ENCODE data around the gene IQCH.

IQCH gene

GRCh38 chr15:67379530-67379929 lies 124.9 kb downstream of the IQCH start:
- no peaks in the 10 kb centered on the region for H3K36me3 Mint-ChIP-seq
- no peaks in the 10 kb centered on the region for H3K9me3 Mint-ChIP-seq (ENCODE audit: low read depth)
- H3K27me3 Mint-ChIP-seq = peaks cover 1% of the 10 kb centered on the region
- H3K4me1 Mint-ChIP-seq (ENCODE audit: low read depth) = no peaks in the 10 kb centered on the region
- no peak overlapping the region for H3K4me3 Mint-ChIP-seq
- H3K27ac Mint-ChIP-seq = no peak overlapping the region

DNA sequence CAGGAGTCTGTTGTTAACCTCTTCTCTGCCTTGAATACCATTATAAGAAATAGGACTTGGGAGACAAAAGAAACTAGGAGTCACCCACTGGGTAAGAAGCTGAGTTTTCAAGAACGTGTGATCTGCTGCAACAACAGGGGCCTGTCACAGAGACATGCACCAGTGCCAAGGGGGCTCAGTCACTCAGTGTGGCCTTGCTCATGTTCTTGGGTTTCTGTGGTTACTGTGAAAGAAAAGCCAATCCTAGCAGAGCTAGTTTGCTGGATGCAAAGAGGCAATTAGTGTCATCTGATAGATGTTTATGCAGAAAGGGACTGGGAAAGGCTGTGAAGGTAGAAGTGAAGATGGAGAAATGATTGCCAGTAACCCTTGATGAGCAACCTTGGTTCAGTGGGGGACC lies 126.3 kb downstream of the IQCH start:
- Mint-ChIP-seq H3K27ac (no peak overlapping the region), H3K36me3 (no peaks in the 10 kb centered on the region), H3K9me3 (ENCODE audit: low read depth) (no peaks in the 10 kb centered on the region), H3K4me1 (ENCODE audit: low read depth) (no peaks in the 10 kb centered on the region), H3K27me3 (peaks cover 3% of the 10 kb centered on the region), H3K4me3 (no peak overlapping the region)

DNA sequence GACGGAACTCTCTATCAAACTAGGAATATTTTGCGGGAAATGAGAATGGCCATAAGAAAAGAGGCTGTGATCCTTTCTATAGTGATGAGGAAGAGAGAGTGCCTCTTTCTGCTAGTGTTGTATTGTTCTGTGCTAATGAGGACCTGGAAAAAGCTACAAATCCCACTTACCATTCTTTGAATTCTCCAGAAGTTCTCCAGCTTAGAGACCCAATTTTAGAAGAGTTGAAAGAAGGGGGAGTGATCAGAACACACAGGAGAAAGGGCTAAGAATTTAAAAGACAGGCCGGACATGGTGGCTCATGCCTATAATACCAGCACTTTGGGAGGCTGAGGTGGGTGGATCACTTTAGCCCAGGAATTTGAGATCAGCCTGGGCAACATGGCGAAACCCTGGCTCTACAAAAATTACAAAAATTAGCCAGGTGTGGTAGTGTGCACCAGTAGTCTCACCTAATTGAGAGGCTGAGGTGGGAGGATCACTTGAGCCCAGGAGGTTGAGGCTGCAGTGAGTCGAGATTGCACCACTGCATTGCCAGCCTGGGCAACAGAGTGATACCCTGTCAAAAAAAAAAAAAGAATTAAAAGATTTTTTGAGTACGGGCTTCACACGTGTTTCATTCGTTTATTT lies 126.9 kb downstream of the IQCH start:
- Mint-ChIP-seq H3K9me3 (ENCODE audit: low read depth) (no peaks in the 10 kb centered on the region), H3K27ac (no peak overlapping the region), H3K36me3 (no peaks in the 10 kb centered on the region), H3K27me3 (peaks cover 3% of the 10 kb centered on the region), H3K4me3 (no peak overlapping the region), H3K4me1 (ENCODE audit: low read depth) (no peaks in the 10 kb centered on the region)

DNA sequence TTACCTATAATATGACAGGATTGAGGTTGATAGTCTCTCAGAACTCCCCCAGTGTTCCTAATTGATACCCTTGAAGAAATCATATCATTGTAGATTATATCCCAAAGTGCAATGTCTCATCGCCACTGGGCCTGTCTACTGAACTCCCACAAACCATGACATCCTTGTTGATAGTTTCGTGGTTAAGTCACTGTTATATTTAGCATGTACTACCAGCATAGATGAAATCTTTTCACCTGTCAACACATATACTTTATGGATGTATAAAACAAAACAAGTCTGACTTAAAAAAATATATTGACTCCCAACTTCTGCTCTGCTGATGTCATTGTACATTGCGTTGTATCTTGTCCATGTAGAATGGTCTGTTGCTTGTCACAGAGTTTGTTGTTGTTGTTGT lies 128.1 kb downstream of the IQCH start:
- peaks cover 2% of the 10 kb centered on the region for H3K27me3 Mint-ChIP-seq
- H3K4me3 Mint-ChIP-seq = no peak overlapping the region
- H3K4me1 Mint-ChIP-seq (ENCODE audit: low read depth) = no peaks in the 10 kb centered on the region
- H3K9me3 Mint-ChIP-seq (ENCODE audit: low read depth) = no peaks in the 10 kb centered on the region
- no peak overlapping the region for H3K27ac Mint-ChIP-seq
- H3K36me3 Mint-ChIP-seq = no peaks in the 10 kb centered on the region

DNA sequence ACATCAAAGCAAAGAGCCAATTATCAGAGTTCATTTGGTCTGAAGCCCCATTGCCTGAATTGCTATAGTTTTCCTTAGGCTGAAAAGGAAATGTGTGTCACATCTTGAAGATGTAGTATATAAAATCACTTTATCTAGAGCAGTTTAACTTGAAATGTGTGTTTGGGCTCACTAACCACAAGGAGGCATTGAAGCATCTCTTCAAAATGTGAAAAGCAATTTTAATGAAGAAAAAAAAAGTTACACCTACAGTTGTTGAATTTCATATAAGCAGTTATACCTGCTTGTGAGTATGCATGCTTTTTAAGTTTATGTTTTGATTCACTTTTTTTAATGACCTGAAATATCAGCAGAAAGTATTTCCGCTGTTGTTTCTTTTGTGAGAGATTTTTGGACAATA lies 129.3 kb downstream of the IQCH start:
- Mint-ChIP-seq H3K27ac (no peak overlapping the region), H3K36me3 (no peaks in the 10 kb centered on the region), H3K27me3 (peaks cover 1% of the 10 kb centered on the region), H3K4me1 (ENCODE audit: low read depth) (no peaks in the 10 kb centered on the region), H3K9me3 (ENCODE audit: low read depth) (no peaks in the 10 kb centered on the region), H3K4me3 (no peak overlapping the region)

GRCh38 chr15:67384761-67385160 lies 130.2 kb downstream of the IQCH start:
- H3K9me3 Mint-ChIP-seq (ENCODE audit: low read depth) = no peaks in the 10 kb centered on the region
- no peaks in the 10 kb centered on the region for H3K4me1 Mint-ChIP-seq (ENCODE audit: low read depth)
- H3K27ac Mint-ChIP-seq = no peak overlapping the region
- no peaks in the 10 kb centered on the region for H3K36me3 Mint-ChIP-seq
- peaks cover 1% of the 10 kb centered on the region for H3K27me3 Mint-ChIP-seq
- no peak overlapping the region for H3K4me3 Mint-ChIP-seq

DNA sequence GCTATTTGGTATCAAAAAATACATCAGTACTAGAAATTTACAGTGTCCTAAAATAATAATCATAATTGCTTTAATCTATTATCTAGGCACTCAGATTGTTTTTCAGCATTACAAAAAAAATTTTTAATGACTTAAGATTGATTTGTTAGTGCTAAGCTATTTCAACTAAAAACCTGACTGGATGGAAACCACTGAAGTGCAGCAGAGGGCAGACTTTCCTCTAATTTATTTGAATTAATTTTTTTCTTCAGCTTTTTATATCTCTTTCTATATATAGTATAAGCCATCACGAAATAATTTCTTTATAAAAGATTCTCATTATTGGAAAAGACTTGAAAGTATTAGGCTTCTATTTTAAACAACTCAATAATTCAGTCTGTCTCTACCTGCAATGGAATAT lies 131.4 kb downstream of the IQCH start:
- peaks cover 1% of the 10 kb centered on the region for H3K27me3 Mint-ChIP-seq
- H3K27ac Mint-ChIP-seq = no peak overlapping the region
- H3K4me3 Mint-ChIP-seq = no peak overlapping the region
- no peaks in the 10 kb centered on the region for H3K4me1 Mint-ChIP-seq (ENCODE audit: low read depth)
- no peaks in the 10 kb centered on the region for H3K36me3 Mint-ChIP-seq
- no peaks in the 10 kb centered on the region for H3K9me3 Mint-ChIP-seq (ENCODE audit: low read depth)

DNA sequence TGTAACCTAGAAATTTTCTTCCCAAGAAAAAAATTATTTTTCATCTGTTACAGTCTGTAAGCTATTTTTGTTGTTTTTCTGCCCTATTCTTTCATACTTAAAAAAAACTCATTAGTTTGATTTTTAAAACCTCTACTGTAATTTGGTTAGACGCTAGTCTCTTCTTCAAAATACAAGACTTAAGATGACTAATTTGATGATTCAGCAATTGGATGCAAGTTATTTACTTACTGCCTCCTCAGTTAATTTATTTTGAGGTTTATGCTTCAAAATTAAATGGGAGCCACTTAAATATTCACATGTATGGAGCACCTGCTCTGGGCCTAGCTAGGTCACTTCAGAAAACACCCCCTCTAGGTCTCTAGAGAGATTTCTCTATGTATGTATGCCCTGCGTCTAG lies 132.4 kb downstream of the IQCH start:
- H3K27ac Mint-ChIP-seq = no peak overlapping the region
- no peak overlapping the region for H3K4me3 Mint-ChIP-seq
- no peaks in the 10 kb centered on the region for H3K9me3 Mint-ChIP-seq (ENCODE audit: low read depth)

GRCh38 chr15:67389975-67390374 lies 135.4 kb downstream of the IQCH start:
- H3K4me1 Mint-ChIP-seq (ENCODE audit: low read depth) = no peaks in the 10 kb centered on the region
- H3K27ac Mint-ChIP-seq = no peak overlapping the region
- H3K36me3 Mint-ChIP-seq = no peaks in the 10 kb centered on the region
- no peaks in the 10 kb centered on the region for H3K9me3 Mint-ChIP-seq (ENCODE audit: low read depth)
- no peak overlapping the region for H3K4me3 Mint-ChIP-seq
- no peaks in the 10 kb centered on the region for H3K27me3 Mint-ChIP-seq

More for the DNA sequence above, 132.4 kb downstream of the IQCH start:
- H3K4me1 Mint-ChIP-seq (ENCODE audit: low read depth) = no peaks in the 10 kb centered on the region
- H3K27me3 Mint-ChIP-seq = peaks cover 1% of the 10 kb centered on the region
- no peaks in the 10 kb centered on the region for H3K36me3 Mint-ChIP-seq

DNA sequence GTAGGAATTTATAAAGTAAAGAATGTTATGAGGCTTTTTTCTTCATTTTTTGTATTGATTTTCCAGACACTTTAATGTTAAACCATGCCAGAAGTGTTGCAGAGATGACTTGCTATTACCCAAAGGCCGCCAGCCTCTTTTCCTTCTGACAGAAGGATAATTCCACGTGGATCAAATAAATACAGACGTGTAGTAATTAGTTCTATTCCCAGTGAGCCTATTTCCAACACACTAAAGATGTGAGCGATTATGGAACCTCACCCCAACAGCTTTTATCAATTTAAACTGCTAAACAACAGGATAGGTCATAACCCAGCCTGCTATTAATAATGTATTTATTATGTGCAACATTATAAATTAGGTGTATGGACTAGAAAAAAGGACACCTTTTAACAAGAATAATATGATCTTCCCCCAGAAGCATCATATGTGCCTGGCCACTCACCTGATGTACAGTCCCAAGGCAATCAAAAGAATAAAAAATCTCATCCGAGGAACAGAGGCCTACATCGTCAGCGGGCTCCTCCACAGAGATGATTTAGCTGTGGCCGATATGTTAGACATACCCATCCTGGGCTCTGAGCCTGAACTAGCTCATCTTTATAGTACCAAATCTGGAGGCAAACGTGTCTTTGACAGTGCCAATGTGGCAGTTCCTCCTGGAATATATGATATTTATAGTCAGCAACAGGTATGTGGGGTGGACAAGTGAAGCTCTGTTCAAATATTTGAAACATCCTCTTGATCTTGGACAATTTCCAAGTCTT lies 140.5 kb downstream of the IQCH start:
- Mint-ChIP-seq H3K36me3 (no peaks in the 10 kb centered on the region), H3K4me3 (no peak overlapping the region), H3K9me3 (ENCODE audit: low read depth) (no peaks in the 10 kb centered on the region), H3K4me1 (ENCODE audit: low read depth) (no peaks in the 10 kb centered on the region), H3K27ac (no peak overlapping the region), H3K27me3 (no peaks in the 10 kb centered on the region)

DNA sequence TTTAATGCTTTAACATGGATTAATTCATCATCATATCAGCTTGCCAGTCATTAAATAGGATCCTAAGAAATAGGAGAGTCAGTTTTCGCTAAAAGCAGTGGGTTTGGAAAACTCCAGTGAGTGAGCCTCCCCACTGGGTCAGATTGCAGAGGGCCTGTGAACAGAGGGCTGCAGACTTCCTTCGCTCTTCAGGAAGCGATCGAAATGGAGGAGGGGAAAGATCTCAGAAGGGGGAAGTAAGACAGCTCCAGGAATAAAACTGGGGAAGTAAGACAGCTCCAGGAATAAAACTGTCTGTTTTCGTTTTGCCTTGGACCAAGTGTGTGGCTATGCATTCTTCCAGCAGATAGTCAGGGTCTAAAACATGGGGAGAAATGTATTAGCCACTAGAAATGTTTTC lies 141.5 kb downstream of the IQCH start:
- Mint-ChIP-seq H3K36me3 (no peaks in the 10 kb centered on the region), H3K27ac (no peak overlapping the region), H3K4me3 (no peak overlapping the region), H3K27me3 (no peaks in the 10 kb centered on the region), H3K9me3 (ENCODE audit: low read depth) (no peaks in the 10 kb centered on the region), H3K4me1 (ENCODE audit: low read depth) (no peaks in the 10 kb centered on the region)

DNA sequence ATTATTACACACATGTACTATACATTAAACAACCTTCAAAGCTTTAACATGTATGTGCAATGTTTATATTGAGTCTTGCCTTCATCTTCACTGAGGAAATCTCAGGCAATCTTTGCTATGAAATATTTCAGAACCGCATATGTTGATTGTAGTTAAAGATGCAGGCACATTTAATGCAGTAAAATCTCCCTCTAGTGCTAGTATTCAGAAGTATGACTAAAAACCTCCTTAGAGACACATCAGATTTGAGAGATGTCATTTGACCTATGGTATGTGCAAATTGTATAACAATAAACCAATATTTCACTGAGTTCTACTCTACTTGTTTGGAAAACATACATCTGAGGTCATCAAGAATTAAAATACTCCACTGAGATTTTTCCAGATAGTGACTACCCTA lies 142.6 kb downstream of the IQCH start:
- Mint-ChIP-seq H3K27me3 (no peaks in the 10 kb centered on the region), H3K4me1 (ENCODE audit: low read depth) (no peaks in the 10 kb centered on the region), H3K4me3 (no peak overlapping the region), H3K27ac (no peak overlapping the region), H3K36me3 (no peaks in the 10 kb centered on the region), H3K9me3 (ENCODE audit: low read depth) (no peaks in the 10 kb centered on the region)

- Mint-ChIP-seq H3K27ac (no peak overlapping the region), H3K27me3 (no peaks in the 10 kb centered on the region), H3K4me1 (ENCODE audit: low read depth) (no peaks in the 10 kb centered on the region), H3K4me3 (no peak overlapping the region), H3K9me3 (ENCODE audit: low read depth) (no peaks in the 10 kb centered on the region), H3K36me3 (no peaks in the 10 kb centered on the region)
Observed at GRCh38 chr15:67399925-67400324, 145.3 kb downstream of the IQCH start.

GRCh38 chr15:67400890-67401289 lies 146.3 kb downstream of the IQCH start:
- H3K4me1 Mint-ChIP-seq (ENCODE audit: low read depth) = no peaks in the 10 kb centered on the region
- no peaks in the 10 kb centered on the region for H3K36me3 Mint-ChIP-seq
- H3K4me3 Mint-ChIP-seq = no peak overlapping the region
- H3K27me3 Mint-ChIP-seq = no peaks in the 10 kb centered on the region
- H3K27ac Mint-ChIP-seq = no peak overlapping the region
- H3K9me3 Mint-ChIP-seq (ENCODE audit: low read depth) = no peaks in the 10 kb centered on the region

GRCh38 chr15:67401336-67401735 lies 146.8 kb downstream of the IQCH start:
- Mint-ChIP-seq H3K36me3 (no peaks in the 10 kb centered on the region), H3K27ac (no peak overlapping the region)

More at GRCh38 chr15:67401336-67401735, 146.8 kb downstream of the IQCH start:
- no peaks in the 10 kb centered on the region for H3K4me1 Mint-ChIP-seq (ENCODE audit: low read depth)
- no peak overlapping the region for H3K4me3 Mint-ChIP-seq
- H3K27me3 Mint-ChIP-seq = no peaks in the 10 kb centered on the region
- H3K9me3 Mint-ChIP-seq (ENCODE audit: low read depth) = no peaks in the 10 kb centered on the region

Measured in activated naive CD8-positive, alpha-beta T cell (primary cell).